ENCODE data around the gene NNT. TPM values are rescaled to one million over a fixed set of nuclear protein-coding genes. Genes with fewer than 3 reads are reported as not detected.
"Not testable (repeated sequence)": the region's sequence is repeated elsewhere in the genome, so short reads cannot be mapped to it uniquely, and the experiment has no call there.

NNT gene
- total RNA-seq, 1 donor from 2014 or later: 40.3 TPM

- H3K27ac ChIP-seq: no peak overlapping the region
- no peaks in the 10 kb centered on the region for H3K27me3 ChIP-seq
- H3K36me3 ChIP-seq: no peaks in the 10 kb centered on the region
- H3K4me3 ChIP-seq: no peak overlapping the region
- no peak for DNase-seq (ENCODE audit: extremely low spot score in 2 of 2)
- intact Hi-C loops (cut with DNase I): no loop called here
- H3K9me3 ChIP-seq: no peaks in the 10 kb centered on the region
- no peak for TF ChIP-seq POLR2AphosphoS5 (IDR thresholded peaks at IDR 0.05; ENCODE audit: insufficient read depth in 1 of 2, low read depth in 1 of 2)
- TF ChIP-seq POLR2A (IDR thresholded peaks at IDR 0.05): no peak
- H3K4me1 ChIP-seq: no peaks in the 10 kb centered on the region
These were observed 109.1 kb downstream of the NNT start for GRCh38 chr5:43712081-43712480.

GRCh38 chr5:43719783-43720182 lies 116.8 kb downstream of the NNT start:
- intact Hi-C loops (cut with DNase I); H3K4me3 ChIP-seq; H3K9me3 ChIP-seq; H3K4me1 ChIP-seq; H3K36me3 ChIP-seq; H3K27ac ChIP-seq; DNase-seq (ENCODE audit: extremely low spot score in 2 of 2); H3K27me3 ChIP-seq: not testable (repeated sequence)

- H3K36me3 ChIP-seq: no peaks in the 10 kb centered on the region
- H3K4me3 ChIP-seq: no peak overlapping the region
- intact Hi-C loops (cut with DNase I): no loop called here
- no peaks in the 10 kb centered on the region for H3K9me3 ChIP-seq
- no peaks in the 10 kb centered on the region for H3K27me3 ChIP-seq
- H3K4me1 ChIP-seq: no peaks in the 10 kb centered on the region
- TF ChIP-seq POLR2AphosphoS5 (IDR thresholded peaks at IDR 0.05; ENCODE audit: insufficient read depth in 1 of 2, low read depth in 1 of 2) (no peak), POLR2A (IDR thresholded peaks at IDR 0.05) (no peak), CTCF (IDR thresholded peaks at IDR 0.05) (no peak)
- H3K27ac ChIP-seq: no peak overlapping the region
- DNase-seq (ENCODE audit: extremely low spot score in 2 of 2): no peak
These were observed 125.6 kb downstream of the NNT start for GRCh38 chr5:43728581-43728980.

- no peak for DNase-seq (ENCODE audit: extremely low spot score in 2 of 2)
- Histone ChIP-seq H3K4me3 (no peak overlapping the region), H3K36me3 (no peaks in the 10 kb centered on the region), H3K27me3 (no peaks in the 10 kb centered on the region), H3K27ac (no peak overlapping the region), H3K9me3 (no peaks in the 10 kb centered on the region), H3K4me1 (no peaks in the 10 kb centered on the region)
- intact Hi-C loops (cut with DNase I): no loop called here
- TF ChIP-seq POLR2A (IDR thresholded peaks at IDR 0.05): no peak
- peak; percentile 29 to 45 (median 41) for TF ChIP-seq CTCF (IDR thresholded peaks at IDR 0.05)
These were observed 127.0 kb downstream of the NNT start for GRCh38 chr5:43729846-43730478.

GRCh38 chr5:43730832-43731342 lies 127.9 kb downstream of the NNT start:
- intact Hi-C loops (cut with DNase I): no loop called here
- no peaks in the 10 kb centered on the region for H3K4me1 ChIP-seq
- no peaks in the 10 kb centered on the region for H3K27me3 ChIP-seq
- H3K36me3 ChIP-seq: no peaks in the 10 kb centered on the region
- DNase-seq (ENCODE audit: extremely low spot score in 2 of 2): no peak
- TF ChIP-seq POLR2A (IDR thresholded peaks at IDR 0.05) (no peak), CTCF (IDR thresholded peaks at IDR 0.05) (no peak), POLR2AphosphoS5 (IDR thresholded peaks at IDR 0.05; ENCODE audit: insufficient read depth in 1 of 2, low read depth in 1 of 2) (no peak)
- no peaks in the 10 kb centered on the region for H3K9me3 ChIP-seq
- H3K4me3 ChIP-seq: no peak overlapping the region
- no peak overlapping the region for H3K27ac ChIP-seq

- Histone ChIP-seq H3K27me3 (no peaks in the 10 kb centered on the region), H3K27ac (no peak overlapping the region), H3K36me3 (no peaks in the 10 kb centered on the region), H3K4me3 (no peak overlapping the region), H3K4me1 (no peaks in the 10 kb centered on the region), H3K9me3 (no peaks in the 10 kb centered on the region)
- TF ChIP-seq CTCF (IDR thresholded peaks at IDR 0.05) (no peak), POLR2AphosphoS5 (IDR thresholded peaks at IDR 0.05; ENCODE audit: insufficient read depth in 1 of 2, low read depth in 1 of 2) (no peak), POLR2A (IDR thresholded peaks at IDR 0.05) (no peak)
- intact Hi-C loops (cut with DNase I): no loop called here
- no peak for DNase-seq (ENCODE audit: extremely low spot score in 2 of 2)
These were observed 128.6 kb downstream of the NNT start for GRCh38 chr5:43731573-43731972.

GRCh38 chr5:43745923-43746548 lies 143.1 kb downstream of the NNT start:
- intact Hi-C loops (cut with DNase I); H3K4me1 ChIP-seq; H3K27me3 ChIP-seq; H3K27ac ChIP-seq; H3K9me3 ChIP-seq; DNase-seq (ENCODE audit: extremely low spot score in 2 of 2); H3K36me3 ChIP-seq; H3K4me3 ChIP-seq: not testable (repeated sequence)
